A172 (cell line): ENCODE data around the gene TCP11. TPM values are rescaled to one million over a fixed set of nuclear protein-coding genes. Genes with fewer than 3 reads are reported as not detected.

ENCODE experiments used
- DNase-seq: peaks from one replicate; pipeline ENCODE4 v3.0.0-alpha.2; 2015; ENCODE audit warnings: low spot score
- total RNA-seq: library from RNA; depleted of rRNA; stranded (reverse); fragments of >200 nt; shearing (Covaris generic); gene quantifications from 2 replicates; pipeline ENCODE4 v1.2.3, GENCODE V29; 2014

TCP11 gene
- total RNA-seq, 1 experiment from 2014 or later = not detected

DNA sequence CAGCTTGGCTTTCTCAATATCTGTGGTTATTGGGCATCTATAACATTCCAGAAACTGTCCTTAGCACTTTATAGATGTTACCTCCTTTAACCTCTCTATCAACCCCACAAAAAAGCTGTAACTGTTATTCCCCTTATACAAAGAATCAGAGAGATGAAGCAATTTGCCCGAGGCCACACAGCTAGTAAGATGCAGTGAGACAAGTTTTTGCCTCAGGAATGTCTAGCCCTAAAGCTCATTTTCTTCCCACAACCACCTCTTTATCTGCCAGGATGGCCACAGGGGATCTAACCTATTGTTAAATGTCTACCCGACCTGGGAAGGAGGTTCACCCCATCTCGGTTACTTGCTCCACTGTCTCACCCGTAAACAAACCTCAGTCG is 31.9 kb upstream of the TCP11 start:
- no peak for DNase-seq

GRCh38 chr6:35170891-35171290 is 29.8 kb upstream of the TCP11 start:
- DNase-seq = no peak

- no peak for DNase-seq
Observed at GRCh38 chr6:35170166-35170565, 29.0 kb upstream of the TCP11 start.

GRCh38 chr6:35168461-35168861 is 27.3 kb upstream of the TCP11 start:
- DNase-seq = no peak

DNA sequence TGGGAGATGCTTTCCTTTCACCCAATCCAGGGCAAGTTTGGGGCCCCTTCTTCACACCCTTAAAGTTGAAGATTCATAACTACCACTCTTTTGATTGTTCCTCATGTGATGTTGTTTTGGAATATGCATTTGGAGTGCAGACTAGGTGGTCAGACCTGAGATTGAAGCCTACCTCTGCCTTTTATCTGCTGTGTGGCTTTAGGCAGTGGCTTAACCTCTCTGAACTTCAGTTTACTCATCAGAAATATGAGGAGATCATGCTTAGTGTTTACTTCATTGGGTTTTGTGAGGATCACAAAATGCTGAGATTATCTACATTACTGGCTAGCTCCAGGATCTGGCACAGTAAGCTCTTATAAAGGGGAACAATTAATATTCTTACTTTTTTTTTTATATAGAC is 26.4 kb upstream of the TCP11 start:
- DNase-seq = no peak

GRCh38 chr6:35166520-35166919 is 25.4 kb upstream of the TCP11 start:
- DNase-seq = no peak

DNA sequence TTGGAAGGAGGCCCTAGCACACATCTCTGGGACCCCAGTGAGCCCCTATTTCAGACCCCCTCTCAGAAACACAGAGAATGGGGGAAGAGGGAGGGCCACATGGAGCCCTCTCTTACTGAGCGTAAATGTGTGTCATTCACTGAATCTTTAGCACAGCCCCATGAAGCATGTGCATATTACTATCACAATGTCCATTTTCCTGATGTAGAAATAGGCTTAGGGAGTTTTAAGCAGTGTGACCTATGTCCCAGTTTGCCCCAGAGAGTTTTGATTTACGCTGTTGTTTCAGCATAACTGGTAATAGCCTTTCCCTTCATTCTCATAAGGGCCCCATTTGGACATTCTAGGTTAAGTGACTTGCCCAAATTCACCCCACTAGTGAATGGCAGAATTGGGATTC is 25.0 kb upstream of the TCP11 start:
- no peak for DNase-seq

- peak; percentile 16 for DNase-seq
Observed at GRCh38 chr6:35165630-35166071, 24.5 kb upstream of the TCP11 start.

- no peak for DNase-seq
Observed at GRCh38 chr6:35164868-35165267, 23.7 kb upstream of the TCP11 start.

GRCh38 chr6:35164277-35164676 is 23.1 kb upstream of the TCP11 start:
- no peak for DNase-seq

DNA sequence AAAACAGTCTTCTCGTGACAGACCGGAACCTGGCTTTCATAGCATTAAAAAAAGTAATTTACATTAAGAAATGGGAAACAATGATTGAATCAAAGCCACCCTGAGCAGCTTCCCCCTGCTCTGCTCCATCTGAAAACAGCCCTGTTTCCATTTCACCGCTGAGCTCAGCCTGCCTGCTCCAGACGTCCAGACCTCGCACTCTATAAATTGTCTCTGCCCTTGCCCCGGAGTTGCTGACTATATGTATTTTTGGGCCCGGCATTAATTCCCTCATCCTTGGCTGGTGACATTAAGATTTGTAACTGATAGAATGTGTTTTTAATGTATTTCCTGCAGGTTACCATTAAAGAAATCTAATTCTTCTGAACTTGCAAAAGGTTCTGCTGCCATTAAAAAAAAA is 22.7 kb upstream of the TCP11 start:
- no peak for DNase-seq

DNA sequence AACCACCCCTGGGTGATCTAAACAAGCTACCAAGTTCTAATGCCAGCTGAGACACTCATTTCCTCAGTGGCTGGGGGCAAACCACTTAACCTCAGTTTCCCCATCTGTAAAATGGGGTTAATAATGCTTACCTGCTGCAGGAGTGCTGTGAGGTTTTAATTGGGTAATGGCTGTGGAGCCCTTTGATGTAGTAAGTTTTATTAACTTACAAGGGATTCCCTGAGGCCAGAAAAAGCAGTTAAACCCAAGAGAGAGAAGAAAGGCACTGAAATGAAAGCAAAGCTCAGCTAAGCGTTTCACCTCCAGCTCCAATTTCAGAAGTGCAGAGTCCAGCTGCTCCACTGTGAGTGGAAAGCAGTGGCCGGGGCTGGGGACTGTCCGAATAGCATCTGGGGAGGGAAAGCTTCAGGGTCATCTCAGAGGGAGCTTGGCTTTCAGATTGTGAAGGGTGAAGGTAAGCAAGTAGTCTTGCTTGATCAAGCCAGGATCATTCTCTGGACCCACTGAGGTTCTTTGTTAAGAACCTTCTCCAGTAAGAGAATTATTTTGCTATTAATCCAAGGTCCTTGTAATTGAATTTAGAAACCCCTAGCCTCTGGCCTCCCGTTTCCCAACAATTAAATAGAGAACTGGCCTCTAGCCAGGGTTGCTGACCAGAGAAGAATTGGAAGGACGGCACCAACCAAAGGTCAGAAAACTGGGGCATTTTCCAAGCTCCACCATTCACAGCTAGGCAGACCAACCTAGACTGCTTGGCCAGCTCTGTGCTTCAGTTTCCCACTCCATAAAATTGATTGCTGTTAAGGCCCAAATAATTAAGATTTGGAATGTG is 20.9 kb upstream of the TCP11 start:
- DNase-seq = no peak

GRCh38 chr6:35161266-35161665 is 20.1 kb upstream of the TCP11 start:
- DNase-seq = no peak

DNA sequence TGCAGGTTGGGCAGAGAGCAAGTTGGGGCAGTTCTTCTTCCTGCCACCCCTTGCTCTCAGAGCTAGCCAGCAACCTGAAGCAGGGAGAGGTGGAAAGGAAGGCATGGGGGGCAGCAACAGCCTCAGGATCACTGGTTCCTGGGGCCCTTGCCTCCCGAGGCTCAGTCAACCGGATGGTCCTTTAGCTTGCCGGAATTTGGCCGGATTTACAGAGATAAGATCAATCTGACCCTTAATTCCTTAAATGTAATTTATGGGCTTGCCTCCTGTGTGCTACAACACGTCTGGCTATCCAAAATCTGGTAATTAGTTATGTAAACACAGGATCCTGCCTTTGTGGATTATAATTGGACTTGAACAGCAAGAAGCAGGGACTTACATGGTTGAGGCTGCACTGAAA is 19.5 kb upstream of the TCP11 start:
- DNase-seq = no peak

DNA sequence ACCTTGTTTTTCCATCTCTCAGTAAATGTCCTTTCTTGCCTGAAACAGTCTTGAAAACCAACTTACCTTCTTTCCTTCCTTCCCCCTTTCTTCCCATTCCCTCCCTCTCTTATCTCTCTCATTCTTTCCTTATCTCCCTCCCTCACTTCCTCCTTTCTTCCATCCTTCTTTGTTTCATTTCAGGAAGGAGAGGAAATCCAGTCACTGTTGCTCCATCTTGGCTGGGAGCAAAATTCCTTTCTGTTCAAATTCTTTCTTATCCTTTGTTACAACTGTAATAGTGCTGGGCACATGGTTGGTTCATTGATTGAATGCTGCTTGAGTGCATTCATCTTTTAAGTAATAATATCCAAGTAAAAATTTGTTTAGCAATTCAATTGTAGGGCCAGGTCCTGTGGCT is 17.4 kb upstream of the TCP11 start:
- no peak for DNase-seq

GRCh38 chr6:35154947-35155346 is 13.8 kb upstream of the TCP11 start:
- no peak for DNase-seq

- DNase-seq = no peak
Observed at GRCh38 chr6:35154262-35154661, 13.1 kb upstream of the TCP11 start.

DNA sequence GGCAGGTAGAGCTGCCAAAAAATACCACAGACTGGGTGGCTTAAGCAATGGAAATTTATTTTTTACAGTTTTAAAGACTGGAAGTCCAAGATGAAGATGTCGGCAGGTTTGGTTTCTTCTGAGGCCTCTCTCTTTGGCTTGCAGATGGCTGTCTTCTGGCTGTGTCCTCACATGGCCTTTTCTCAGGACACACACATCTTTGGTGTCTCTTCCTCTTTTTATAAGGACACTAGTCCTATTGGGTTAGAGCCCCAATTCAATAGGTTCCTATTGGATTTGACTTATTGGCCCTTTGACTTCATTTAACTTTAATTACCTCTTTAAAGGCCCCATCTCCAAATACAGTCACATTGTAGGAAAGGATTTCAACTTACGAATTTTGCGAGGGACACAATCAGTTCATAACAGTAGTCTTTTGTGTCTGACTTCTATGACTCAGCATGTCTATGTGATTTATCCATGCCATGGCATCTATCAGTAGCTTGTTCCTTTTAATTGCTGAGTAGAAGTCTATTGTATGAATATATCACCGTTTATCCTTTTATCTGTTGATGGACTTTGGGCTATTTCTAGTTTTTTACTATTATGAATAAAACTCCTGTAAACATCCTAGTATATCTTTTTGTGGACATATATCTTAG is 11.0 kb upstream of the TCP11 start:
- peak; percentile 40 for DNase-seq

DNA sequence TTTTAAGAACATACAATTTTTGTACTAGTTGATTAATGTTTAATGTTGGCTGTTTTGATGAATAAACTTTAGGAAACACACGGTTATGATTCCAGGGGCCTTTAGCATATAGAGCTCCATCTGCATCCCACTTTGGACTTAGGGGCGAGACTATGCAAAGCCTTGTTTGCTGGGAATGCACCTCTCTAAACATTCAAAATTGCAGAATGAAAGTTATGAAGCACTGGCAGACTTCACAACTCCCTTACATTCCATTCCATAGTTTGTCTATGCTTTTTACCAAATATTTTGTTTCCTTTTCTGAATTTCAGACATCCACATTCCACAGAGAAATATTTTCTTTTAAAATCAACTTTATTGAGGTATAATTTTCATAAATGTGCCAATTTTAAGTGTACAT is 10.3 kb upstream of the TCP11 start:
- no peak for DNase-seq

DNA sequence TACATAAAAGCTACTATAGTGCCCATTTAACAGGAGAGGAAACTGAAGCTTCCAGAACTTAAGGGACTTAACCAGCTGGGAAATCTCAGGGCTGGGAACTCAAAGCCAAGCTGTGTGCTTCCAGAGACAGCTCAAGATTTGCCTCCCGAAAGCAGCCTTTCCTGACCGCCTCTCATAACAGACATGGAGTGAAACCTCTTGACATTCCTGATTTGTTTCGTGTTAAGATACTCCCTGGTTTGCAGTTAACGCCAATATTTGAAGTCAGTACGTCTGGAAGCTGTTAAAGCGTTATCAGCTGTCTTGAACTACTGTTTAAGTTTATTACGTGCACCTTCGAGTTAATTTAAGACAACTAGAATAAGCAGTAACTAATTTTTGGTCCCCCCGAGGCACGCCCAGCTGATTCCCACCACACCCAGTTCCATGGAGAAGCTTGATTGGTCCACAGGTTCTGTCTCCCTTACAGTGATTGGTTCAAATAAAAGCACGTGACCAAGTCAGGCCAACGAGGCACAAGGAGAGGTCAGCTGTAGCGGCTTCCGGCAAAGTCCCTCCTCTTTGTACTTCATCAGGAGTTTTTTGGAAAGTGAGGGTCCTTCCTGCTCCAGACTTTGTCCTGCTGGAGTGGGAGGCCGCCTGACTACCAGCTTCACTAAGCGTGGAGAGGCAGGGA is 8.9 kb upstream of the TCP11 start:
- DNase-seq = no peak

GRCh38 chr6:35148167-35148741 is 7.1 kb upstream of the TCP11 start:
- peak; percentile 38 for DNase-seq

- no peak for DNase-seq
Observed at GRCh38 chr6:35147486-35147885, 6.3 kb upstream of the TCP11 start.

GRCh38 chr6:35147026-35147425 is 5.9 kb upstream of the TCP11 start:
- DNase-seq = no peak
